Activated T-helper 2 cell treated with anti-CD3 and anti-CD28 coated beads, Interferon-gamma antibody, Interleukin-2, Interleukin-4, amounts not matched to agents 10 μg/mL and 5 μg/mL and 100 μg/mL, durations not matched to agents 14 hours and 24 hours and 36 hours (primary cell): ENCODE measurements around the gene IGF2R. TPM values are rescaled to one million over a fixed set of nuclear protein-coding genes. Genes with fewer than 3 reads are reported as not detected.
"Not testable (repeated sequence)": the region's sequence is repeated elsewhere in the genome, so short reads cannot be mapped to it uniquely, and the experiment has no call there.

ENCODE experiments used
- DNase-seq: peaks from one replicate; pipeline ENCODE4 v3.0.0; 2021; ENCODE audit warnings: low spot score
- H3K27ac Mint-ChIP-seq: one replicate; pipeline ENCODE4 v1.8.0; 2021; ENCODE audit warnings: mixed read lengths
- H3K27me3 Mint-ChIP-seq: one replicate; pipeline ENCODE4 v1.8.0; 2021; ENCODE audit warnings: low read depth, mixed read lengths
- H3K36me3 Mint-ChIP-seq: one replicate; pipeline ENCODE4 v1.8.0; 2021; ENCODE audit warnings: low read depth, mixed read lengths
- H3K4me1 Mint-ChIP-seq: one replicate; pipeline ENCODE4 v1.8.0; 2021; ENCODE audit warnings: low read depth, mixed read lengths
- H3K4me3 Mint-ChIP-seq: one replicate; pipeline ENCODE4 v1.8.0; 2021; ENCODE audit warnings: low read depth, mild to moderate bottlenecking, moderate library complexity, mixed read lengths
- H3K9me3 Mint-ChIP-seq: one replicate; pipeline ENCODE4 v1.8.0; 2021; ENCODE audit warnings: mixed read lengths
- intact Hi-C: fragments of 100-400 bp; cut with micrococcal nuclease; formaldehyde crosslinking; loops from one replicate; pipeline ENCODE4 v1.15.1; 2023
- total RNA-seq: library from RNA; stranded (reverse); gene quantifications from 2 replicates; pipeline ENCODE4 v1.2.3, GENCODE V29; 2022

The IGF2R gene
- total RNA-seq = 75.0 and 82.4 TPM in 2 replicates

- Mint-ChIP-seq H3K4me1 (peaks cover 33% of the 10 kb centered on the region), H3K27ac (peak within 1 kb of the TSS; percentile 89), H3K4me3 (peak within 1 kb of the TSS; percentile 95), H3K9me3 (no peaks in the 10 kb centered on the region), H3K36me3 (peaks cover 14% of the 10 kb centered on the region), H3K27me3 (peaks cover 18% of the 10 kb centered on the region)
- intact Hi-C loops = loop anchor here (1.0 to 2.0 kb wide), 2 partner anchors 46 to 180 kb away; partner anchors contain the start of gene TCP1
- peak; percentile 88 for DNase-seq
Observed at GRCh38 chr6:159968295-159969203, at the start of gene IGF2R. Gene IGF2R, plus strand, starts transcription at chr6:159969082. Its CDS starts 165 bp downstream, at chr6:159969247.

GRCh38 chr6:159919800-159920199 is 49.1 kb upstream of the IGF2R start:
- H3K4me3 Mint-ChIP-seq = no peak overlapping the region
- H3K27ac Mint-ChIP-seq = no peak overlapping the region
- no peak for DNase-seq
- intact Hi-C loops = no loop called here
- no peaks in the 10 kb centered on the region for H3K36me3 Mint-ChIP-seq
- H3K4me1 Mint-ChIP-seq = peaks cover 2% of the 10 kb centered on the region
- H3K27me3 Mint-ChIP-seq = peaks cover 21% of the 10 kb centered on the region
- peaks cover 4% of the 10 kb centered on the region for H3K9me3 Mint-ChIP-seq

GRCh38 chr6:159924150-159924549 is 44.7 kb upstream of the IGF2R start:
- H3K27me3 Mint-ChIP-seq = peaks cover 26% of the 10 kb centered on the region
- H3K36me3 Mint-ChIP-seq, H3K27ac Mint-ChIP-seq, intact Hi-C loops, DNase-seq, H3K4me1 Mint-ChIP-seq, H3K9me3 Mint-ChIP-seq, H3K4me3 Mint-ChIP-seq: not testable (repeated sequence)

GRCh38 chr6:159926542-159927203 is 42.2 kb upstream of the IGF2R start:
- Mint-ChIP-seq H3K36me3 (no peaks in the 10 kb centered on the region), H3K4me1 (peaks cover 18% of the 10 kb centered on the region), H3K4me3 (no peak overlapping the region), H3K27me3 (peaks cover 20% of the 10 kb centered on the region), H3K9me3 (peaks cover 4% of the 10 kb centered on the region), H3K27ac (no peak overlapping the region)
- intact Hi-C loops = no loop called here
- no peak for DNase-seq

GRCh38 chr6:159929819-159930218 is 39.1 kb upstream of the IGF2R start:
- Mint-ChIP-seq H3K27ac (peak overlapping the region; percentile 5), H3K27me3 (peaks cover 9% of the 10 kb centered on the region), H3K36me3 (no peaks in the 10 kb centered on the region), H3K4me3 (no peak overlapping the region), H3K4me1 (peaks cover 28% of the 10 kb centered on the region), H3K9me3 (no peaks in the 10 kb centered on the region)
- no peak for DNase-seq
- intact Hi-C loops = loop anchor here (2.0 to 5.0 kb wide), 4 partner anchors 45 to 533 kb away; partner anchors contain the start of genes MRPL18 and SOD2

- peak overlapping the region; percentile 34 for H3K4me3 Mint-ChIP-seq
- DNase-seq = peak; percentile 15
- peaks cover 6% of the 10 kb centered on the region for H3K27me3 Mint-ChIP-seq
- H3K4me1 Mint-ChIP-seq = peaks cover 28% of the 10 kb centered on the region
- H3K27ac Mint-ChIP-seq = peak overlapping the region; percentile 73
- H3K36me3 Mint-ChIP-seq = no peaks in the 10 kb centered on the region
- H3K9me3 Mint-ChIP-seq = peaks cover 9% of the 10 kb centered on the region
- intact Hi-C loops = loop anchor here (1.0 to 5.0 kb wide), 5 partner anchors 44 to 532 kb away; partner anchors contain the start of genes MRPL18 and SOD2
Observed at GRCh38 chr6:159931112-159931511, 37.8 kb upstream of the IGF2R start.

- no peaks in the 10 kb centered on the region for H3K36me3 Mint-ChIP-seq
- H3K4me1 Mint-ChIP-seq = peaks cover 28% of the 10 kb centered on the region
- H3K9me3 Mint-ChIP-seq = peaks cover 12% of the 10 kb centered on the region
- H3K27me3 Mint-ChIP-seq = peaks cover 11% of the 10 kb centered on the region
- H3K27ac Mint-ChIP-seq = no peak overlapping the region
- no peak for DNase-seq
- intact Hi-C loops = loop anchor here (1.0 to 5.0 kb wide), 5 partner anchors 43 to 531 kb away; partner anchors contain the start of genes MRPL18 and SOD2
- H3K4me3 Mint-ChIP-seq = no peak overlapping the region
Observed at GRCh38 chr6:159931846-159932245, 37.0 kb upstream of the IGF2R start.

GRCh38 chr6:159933077-159933476 is 35.8 kb upstream of the IGF2R start:
- Mint-ChIP-seq H3K4me3 (no peak overlapping the region), H3K4me1 (peaks cover 28% of the 10 kb centered on the region), H3K27ac (no peak overlapping the region), H3K36me3 (no peaks in the 10 kb centered on the region), H3K9me3 (peaks cover 12% of the 10 kb centered on the region), H3K27me3 (peaks cover 13% of the 10 kb centered on the region)
- intact Hi-C loops = loop anchor here (5.0 kb wide), 1 partner anchor 241 kb away; the partner anchor contains the start of gene SOD2
- no peak for DNase-seq

- Mint-ChIP-seq H3K36me3 (no peaks in the 10 kb centered on the region), H3K27ac (no peak overlapping the region), H3K4me3 (no peak overlapping the region), H3K27me3 (peaks cover 13% of the 10 kb centered on the region), H3K4me1 (peaks cover 28% of the 10 kb centered on the region), H3K9me3 (peaks cover 12% of the 10 kb centered on the region)
- no peak for DNase-seq
- intact Hi-C loops = loop anchor here (5.0 kb wide), 1 partner anchor 242 kb away; the partner anchor contains the start of gene SOD2
Observed at GRCh38 chr6:159934181-159934580, 34.7 kb upstream of the IGF2R start.

GRCh38 chr6:159935065-159935464 is 33.8 kb upstream of the IGF2R start:
- intact Hi-C loops = no loop called here
- peaks cover 23% of the 10 kb centered on the region for H3K4me1 Mint-ChIP-seq
- H3K9me3 Mint-ChIP-seq = peaks cover 12% of the 10 kb centered on the region
- H3K4me3 Mint-ChIP-seq = no peak overlapping the region
- H3K27ac Mint-ChIP-seq = no peak overlapping the region
- H3K27me3 Mint-ChIP-seq = peaks cover 13% of the 10 kb centered on the region
- no peak for DNase-seq
- no peaks in the 10 kb centered on the region for H3K36me3 Mint-ChIP-seq

- Mint-ChIP-seq H3K36me3 (no peaks in the 10 kb centered on the region), H3K4me3 (no peak overlapping the region), H3K4me1 (peaks cover 18% of the 10 kb centered on the region), H3K9me3 (peaks cover 12% of the 10 kb centered on the region), H3K27ac (no peak overlapping the region), H3K27me3 (peaks cover 13% of the 10 kb centered on the region)
- intact Hi-C loops = no loop called here
- DNase-seq = no peak
Observed at GRCh38 chr6:159935633-159936032, 33.2 kb upstream of the IGF2R start.

- Mint-ChIP-seq H3K27ac (no peak overlapping the region), H3K4me3 (no peak overlapping the region), H3K27me3 (peaks cover 17% of the 10 kb centered on the region), H3K36me3 (no peaks in the 10 kb centered on the region), H3K9me3 (peaks cover 21% of the 10 kb centered on the region), H3K4me1 (peaks cover 8% of the 10 kb centered on the region)
- intact Hi-C loops = no loop called here
- DNase-seq = no peak
Observed at GRCh38 chr6:159939591-159940016, 29.3 kb upstream of the IGF2R start.
